Loucy (cell line): ENCODE data around the gene TJP3.

Experiments
- H2AFZ ChIP-seq: fragments of 200-600 bp; sonication (generic); 2 replicates; pipeline ENCODE4 v1.6.0; 2016; ENCODE audit warnings: antibody characterized with exemption, mild to moderate bottlenecking, low read length, moderate library complexity
- H3F3A ChIP-seq: fragments of 200-600 bp; 2 replicates; pipeline ENCODE4 v1.6.0; 2016; ENCODE audit warnings: antibody characterized with exemption, low read depth, mild to moderate bottlenecking
- H3K27me3 ChIP-seq: fragments of 200-600 bp; sonication (generic); 2 replicates; pipeline ENCODE4 v1.6.1; 2014; ENCODE audit warnings: low read length, mild to moderate bottlenecking; ENCODE audit not compliant: insufficient read depth, poor library complexity, severe bottlenecking
- H3K36me3 ChIP-seq: fragments of 200-600 bp; sonication (generic); 2 replicates; pipeline ENCODE4 v1.6.1; 2016; ENCODE audit warnings: low read length; ENCODE audit not compliant: insufficient read depth
- H3K4me1 ChIP-seq: fragments of 200-600 bp; sonication (generic); 2 replicates; pipeline ENCODE4 v1.5.1; 2014; ENCODE audit warnings: low read length, mild to moderate bottlenecking; ENCODE audit not compliant: insufficient read depth, poor library complexity, severe bottlenecking
- H3K4me2 ChIP-seq: fragments of 200-600 bp; sonication (generic); 2 replicates; pipeline ENCODE4 v1.6.0; 2014; ENCODE audit warnings: antibody characterized with exemption, low read length, low read depth, mild to moderate bottlenecking; ENCODE audit not compliant: poor library complexity, severe bottlenecking
- H3K4me3 ChIP-seq: fragments of 200-600 bp; sonication (generic); 2 replicates; pipeline ENCODE4 v1.5.1; 2014; ENCODE audit warnings: low read length, mild to moderate bottlenecking, mixed read lengths; ENCODE audit not compliant: poor library complexity, severe bottlenecking
- H3K79me2 ChIP-seq: fragments of 200-600 bp; sonication (generic); 2 replicates; pipeline ENCODE4 v1.6.1; 2014; ENCODE audit warnings: low read length; ENCODE audit not compliant: insufficient read depth
- H3K9ac ChIP-seq: fragments of 200-600 bp; sonication (generic); 2 replicates; pipeline ENCODE4 v1.6.0; 2014; ENCODE audit warnings: mild to moderate bottlenecking, low read depth, low read length, moderate library complexity; ENCODE audit not compliant: poor library complexity, severe bottlenecking
- H3K9me2 ChIP-seq: fragments of 200-600 bp; sonication (generic); replicated peaks from 2 replicates; pipeline ENCODE4 v1.6.1; 2016; ENCODE audit warnings: low read depth, low read length, mixed read lengths
- H3K9me3 ChIP-seq: fragments of 200-600 bp; sonication (generic); 2 replicates; pipeline ENCODE4 v1.6.1; 2014; ENCODE audit warnings: mild to moderate bottlenecking, antibody characterized with exemption, low read length, low read depth; ENCODE audit not compliant: insufficient read depth
- H4K20me1 ChIP-seq: fragments of 200-600 bp; sonication (generic); 2 replicates; pipeline ENCODE4 v1.6.0; 2014; ENCODE audit warnings: antibody characterized with exemption, low read length, mild to moderate bottlenecking; ENCODE audit not compliant: insufficient read depth, poor library complexity, severe bottlenecking
- CTCF ChIP-seq: fragments of 200-600 bp; sonication (generic); conservative IDR thresholded peaks from 2 replicates; pipeline ENCODE4 v1.5.1; 2014; ENCODE audit warnings: mild to moderate bottlenecking, antibody characterized with exemption, low read length
- EZH2phosphoT487 ChIP-seq: fragments of 200-600 bp; IDR thresholded peaks from 2 replicates; pipeline ENCODE4 v1.6.1; 2018; ENCODE audit warnings: antibody characterized with exemption, mild to moderate bottlenecking, moderate library complexity, borderline replicate concordance

TJP3 gene

GRCh38 chr19:3785451-3785937, 77.3 kb downstream of the TJP3 start:
- H3K4me1 ChIP-seq: peaks cover 9% of the 10 kb centered on the region
- no peaks in the 10 kb centered on the region for H3F3A ChIP-seq
- TF ChIP-seq EZH2phosphoT487 (no peak), CTCF (no peak)
- H3K36me3 ChIP-seq: peaks cover 5% of the 10 kb centered on the region; the same call in 1 of the 2 replicates
- peak overlapping the region; percentile 91 for H3K4me2 ChIP-seq
- H3K9ac ChIP-seq: peak overlapping the region; percentile 94
- H2AFZ ChIP-seq: peak overlapping the region; percentile 99
- H3K79me2 ChIP-seq: peaks cover 15% of the 10 kb centered on the region
- no peaks in the 10 kb centered on the region for H4K20me1 ChIP-seq
- H3K9me2 ChIP-seq: no peaks in the 10 kb centered on the region
- H3K27me3 ChIP-seq: peaks cover 4% of the 10 kb centered on the region
- no peaks in the 10 kb centered on the region; the same call in 1 of the 2 replicates for H3K9me3 ChIP-seq
- peak overlapping the region; percentile 83 for H3K4me3 ChIP-seq

DNA sequence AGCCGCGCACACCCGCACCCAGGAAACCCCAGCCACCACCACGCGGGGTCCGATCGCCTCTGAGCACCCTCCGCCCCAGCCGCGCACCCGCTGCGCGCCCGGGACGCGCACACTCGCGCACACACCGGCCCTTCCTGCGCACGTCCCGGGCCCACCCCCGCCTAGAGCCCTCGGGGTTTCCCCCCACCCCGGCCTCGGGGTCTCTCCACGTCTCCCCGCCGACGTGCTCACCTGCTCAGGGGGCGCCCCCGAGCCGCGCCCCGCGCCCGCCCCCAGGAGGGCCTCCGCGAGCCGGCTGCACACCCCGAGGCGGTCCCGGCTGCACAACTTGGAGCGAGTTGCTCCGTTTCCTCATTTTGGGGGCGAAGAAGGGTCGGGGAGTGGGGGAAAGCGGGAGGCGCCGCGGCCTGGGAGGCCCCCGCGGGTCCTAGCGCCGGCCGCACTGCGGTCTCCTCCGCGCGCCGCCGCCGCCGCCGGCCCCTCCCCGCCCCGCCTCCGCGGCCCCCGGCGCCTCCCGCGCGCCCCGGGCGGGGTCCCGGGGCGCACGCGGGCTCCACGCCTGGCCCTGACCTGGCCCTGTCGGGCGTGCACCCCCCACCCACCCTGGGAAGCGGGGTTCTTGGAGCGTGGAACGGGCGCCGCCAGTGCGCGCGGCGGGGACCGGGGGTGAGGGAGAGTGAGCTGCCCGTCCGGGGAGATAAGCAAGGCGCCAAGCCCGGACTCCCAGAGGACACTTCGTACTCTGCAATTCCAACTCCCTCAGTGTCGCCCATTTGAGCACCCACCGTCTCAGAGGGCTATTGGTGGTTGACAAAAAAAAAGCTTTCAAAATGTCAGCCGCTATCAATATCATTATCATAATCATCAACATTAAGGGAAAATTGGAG, 78.0 kb downstream of the TJP3 start, which contains the start of gene MATK:
TSS of gene MATK (minus strand) at position 444 of the 887 bp plus-strand sequence. CDS start 1,246 bp downstream, outside the sequence.
- H2AFZ ChIP-seq: peak within 1 kb of the TSS; percentile 99
- peaks cover 4% of the 10 kb centered on the region for H3K27me3 ChIP-seq

More for the DNA sequence above, 78.0 kb downstream of the TJP3 start, which contains the start of gene MATK:
- Histone ChIP-seq H3K9ac (peak within 1 kb of the TSS; percentile 94), H3K4me2 (peak within 1 kb of the TSS; percentile 91), H3K9me2 (no peaks in the 10 kb centered on the region), H3K4me1 (peaks cover 9% of the 10 kb centered on the region), H3K9me3 (no peaks in the 10 kb centered on the region; the same call in 1 of the 2 replicates), H4K20me1 (no peaks in the 10 kb centered on the region), H3K36me3 (peaks cover 5% of the 10 kb centered on the region; the same call in 1 of the 2 replicates), H3F3A (no peaks in the 10 kb centered on the region), H3K79me2 (peaks cover 15% of the 10 kb centered on the region), H3K4me3 (peak within 1 kb of the TSS; percentile 83)
- TF ChIP-seq EZH2phosphoT487 (no peak), CTCF (no peak)
